GM18873 (cell line): ENCODE results near the gene MEGF9.
"Not testable (repeated sequence)": the region's sequence is repeated elsewhere in the genome, so short reads cannot be mapped to it uniquely, and the experiment has no call there.

Source experiments
- ATAC-seq: cut with Tn5 transposase; IDR thresholded peaks from one replicate; pipeline ENCODE4 v1.9.1; 2021; ENCODE audit warnings: mild to moderate bottlenecking, moderate library complexity, moderate number of reproducible peaks; ENCODE audit not compliant: unreplicated experiment, low FRiP score

Gene MEGF9

GRCh38 chr9:120635011-120635410, 79.3 kb downstream of the MEGF9 start:
- ATAC-seq = no peak

- no peak for ATAC-seq
Measured at GRCh38 chr9:120630333-120630732, 83.9 kb downstream of the MEGF9 start.

GRCh38 chr9:120628925-120629497, 85.3 kb downstream of the MEGF9 start:
- ATAC-seq = not testable (repeated sequence)

- no peak for ATAC-seq
Measured at GRCh38 chr9:120628207-120628924, 85.9 kb downstream of the MEGF9 start.

GRCh38 chr9:120627073-120627472, 87.2 kb downstream of the MEGF9 start:
- no peak for ATAC-seq

GRCh38 chr9:120626512-120626911, 87.8 kb downstream of the MEGF9 start:
- no peak for ATAC-seq

- no peak for ATAC-seq
Measured at GRCh38 chr9:120625222-120625621, 89.0 kb downstream of the MEGF9 start.

- no peak for ATAC-seq
Measured at GRCh38 chr9:120622790-120623189, 91.5 kb downstream of the MEGF9 start.

- no peak for ATAC-seq
Measured at GRCh38 chr9:120621941-120622340, 92.3 kb downstream of the MEGF9 start.

GRCh38 chr9:120619751-120620655, 94.3 kb downstream of the MEGF9 start:
- ATAC-seq = no peak

GRCh38 chr9:120616966-120617935, 97.0 kb downstream of the MEGF9 start:
- no peak for ATAC-seq

- ATAC-seq = no peak
Measured at GRCh38 chr9:120612218-120612617, 102.1 kb downstream of the MEGF9 start.

- no peak for ATAC-seq
Measured at GRCh38 chr9:120611690-120612068, 102.6 kb downstream of the MEGF9 start.

GRCh38 chr9:120610975-120611689, 103.1 kb downstream of the MEGF9 start:
- no peak for ATAC-seq

GRCh38 chr9:120609636-120610035, 104.6 kb downstream of the MEGF9 start:
- ATAC-seq = no peak

- no peak for ATAC-seq
Measured at GRCh38 chr9:120608421-120608820, 105.8 kb downstream of the MEGF9 start.

- no peak for ATAC-seq
Measured at GRCh38 chr9:120603591-120603990, 110.7 kb downstream of the MEGF9 start.

GRCh38 chr9:120603010-120603409, 111.3 kb downstream of the MEGF9 start:
- no peak for ATAC-seq

GRCh38 chr9:120593955-120594277, 120.4 kb downstream of the MEGF9 start:
- no peak for ATAC-seq
